Left colon (tissue), 2 donors: ENCODE results near the gene TMEM145. TPM values are rescaled to one million over a fixed set of nuclear protein-coding genes. Genes with fewer than 3 reads are reported as not detected.

Experiments
- ATAC-seq: fragments of 200-7000 bp; cut with Tn5 transposase; one replicate; pipeline ENCODE4 v1.9.1; 2020; ENCODE audit warnings: mild to moderate bottlenecking, moderate library complexity
- DNase-seq, 2 donors: peaks; one replicate each; pipeline ENCODE4 v3.0.0-alpha.2; 2020
- intact Hi-C, 2 donors: fragments of 100-400 bp; cut with DNase I in 1 of 2; cut with micrococcal nuclease in 1 of 2; formaldehyde crosslinking; loops; one replicate each; pipeline versions ENCODE4 v1.11.2 to v1.14.0; 2022; cut with DNase I, micrococcal nuclease
- microRNA-seq, 2 donors: library from miRNA; unstranded; fragments of <30 nt; microRNA quantifications; one replicate each; pipeline versions ENCODE4 v1.1.0 to v1.2.0, GENCODE V29; 2020
- total RNA-seq, 2 donors: library from RNA; stranded (reverse); fragmentation: NEBNext Ultra II Directional; extraction: Animal tissue kit (Norgen Biotek cat#: 25700); gene quantifications; one replicate each; pipeline ENCODE4 v1.2.1, GENCODE V29; 2021
- donor health status: DM: no; HTN: no; CAD: no.
- donor health status: DM: yes; HTN: yes; CAD: no.

TMEM145 gene
- total RNA-seq, 2 donors from 2014 or later: 0.21 to 0.25 TPM

GRCh38 chr19:42368360-42368759 is 55.3 kb downstream of the TMEM145 start:
- intact Hi-C loops: no loop called here
- ATAC-seq: no peak
- DNase-seq: no peak

- DNase-seq (no peak), ATAC-seq (no peak)
- intact Hi-C loops: no loop called here
Measured at GRCh38 chr19:42368765-42369164, 55.7 kb downstream of the TMEM145 start.

GRCh38 chr19:42369433-42370067 is 56.4 kb downstream of the TMEM145 start:
- intact Hi-C loops: no loop called here
- no peak for ATAC-seq
- DNase-seq: no peak

- no peak for DNase-seq
- intact Hi-C loops: no loop called here
- ATAC-seq: no peak
Measured at GRCh38 chr19:42370068-42370520, 57.0 kb downstream of the TMEM145 start.

- no peak for ATAC-seq
- intact Hi-C loops: no loop called here
- DNase-seq: no peak
Measured at GRCh38 chr19:42370626-42371175, 57.6 kb downstream of the TMEM145 start.

Small RNAs within 50 kb of the gene (microRNA-seq; reads per million reads assigned to microRNA genes)
- 0 reads per million in 2 donors for gene MIR8077

Other genes with a start within 250 kb of the TMEM145 start
- 1 to 10 TPM; 1.0 to 2.6 TPM for gene GRIK5, start 243.1 kb upstream of the TMEM145 start, total RNA-seq
- 10 to 100 TPM; 11.0 to 14.0 TPM for gene ZNF574, start 237.1 kb upstream of the TMEM145 start, total RNA-seq
- gene POU2F2, start 180.9 kb upstream of the TMEM145 start, total RNA-seq: 1 to 10 TPM; 1.5 to 3.8 TPM
- gene DEDD2, start 95.6 kb upstream of the TMEM145 start, total RNA-seq: 10 to 100 TPM; 20.5 to 42.2 TPM
- gene ZNF526, start 93.0 kb upstream of the TMEM145 start, total RNA-seq: 1 to 10 TPM; 8.1 to 8.7 TPM
- 10 to 100 TPM; 40.9 to 43.3 TPM for gene GSK3A, start 70.7 kb upstream of the TMEM145 start, total RNA-seq
- 10 to 100 TPM; 40.8 to 50.1 TPM for gene ERF, start 58.2 kb upstream of the TMEM145 start, total RNA-seq
- gene CIC, start 44.1 kb upstream of the TMEM145 start, total RNA-seq: 10 to 100 TPM; 43.0 to 47.9 TPM
- under 1 TPM; 0.49 to 0.50 TPM for gene PRR19, start 11.2 kb upstream of the TMEM145 start, total RNA-seq
- 10 to 100 TPM; 25.9 to 40.5 TPM for gene PAFAH1B3, start 10.7 kb upstream of the TMEM145 start, total RNA-seq
- gene MEGF8, start 12.3 kb downstream of the TMEM145 start, total RNA-seq: 10 to 100 TPM; 21.4 to 21.5 TPM
- 1 to 10 TPM; 4.2 to 5.4 TPM for gene CNFN, start 77.0 kb downstream of the TMEM145 start, total RNA-seq
- gene LIPE, start 114.1 kb downstream of the TMEM145 start, total RNA-seq: 1 to 10 TPM; 7.1 to 9.7 TPM
- not detected for gene CXCL17, start 129.6 kb downstream of the TMEM145 start, total RNA-seq
- gene CEACAM1, start 215.2 kb downstream of the TMEM145 start, total RNA-seq: 1,000 to 10,000 TPM in 1 of 2 donors, 100 to 1,000 TPM in 1; 627 to 1,309 TPM